Suprapubic skin (tissue), 4 donors: ENCODE results near the gene PCNX1.

Experiments
- EP300 ChIP-seq: sonication (generic); formaldehyde crosslinking; IDR thresholded peaks from one replicate; pipeline ENCODE4 v1.6.1; 2017; ENCODE audit warnings: antibody characterized with exemption
- POLR2A ChIP-seq, 2 donors: fragments of 450-650 bp; IDR thresholded peaks; one replicate each; pipeline ENCODE4 v1.6.1; 2017; ENCODE audit warnings: antibody characterized with exemption in 2 of 2, mild to moderate bottlenecking in 2 of 2, moderate library complexity in 2 of 2
- POLR2AphosphoS5 ChIP-seq, 3 donors: sonication (generic); formaldehyde crosslinking; IDR thresholded peaks; one replicate each; pipeline ENCODE4 v1.6.1; 2017; ENCODE audit warnings: antibody characterized with exemption in 3 of 3
- TF ChIP-seq, protein P1 (sequence below), 2 donors: fragments of 200-600 bp in 1 of 2; fragments of 450-650 bp in 1 of 2; sonication (generic) in 1 of 2; IDR thresholded peaks; one replicate each; pipeline ENCODE4 v1.5.1; 2016 to 2019; ENCODE audit warnings: antibody characterized with exemption in 2 of 2, mild to moderate bottlenecking in 1 of 2, moderate library complexity in 1 of 2

DNA sequence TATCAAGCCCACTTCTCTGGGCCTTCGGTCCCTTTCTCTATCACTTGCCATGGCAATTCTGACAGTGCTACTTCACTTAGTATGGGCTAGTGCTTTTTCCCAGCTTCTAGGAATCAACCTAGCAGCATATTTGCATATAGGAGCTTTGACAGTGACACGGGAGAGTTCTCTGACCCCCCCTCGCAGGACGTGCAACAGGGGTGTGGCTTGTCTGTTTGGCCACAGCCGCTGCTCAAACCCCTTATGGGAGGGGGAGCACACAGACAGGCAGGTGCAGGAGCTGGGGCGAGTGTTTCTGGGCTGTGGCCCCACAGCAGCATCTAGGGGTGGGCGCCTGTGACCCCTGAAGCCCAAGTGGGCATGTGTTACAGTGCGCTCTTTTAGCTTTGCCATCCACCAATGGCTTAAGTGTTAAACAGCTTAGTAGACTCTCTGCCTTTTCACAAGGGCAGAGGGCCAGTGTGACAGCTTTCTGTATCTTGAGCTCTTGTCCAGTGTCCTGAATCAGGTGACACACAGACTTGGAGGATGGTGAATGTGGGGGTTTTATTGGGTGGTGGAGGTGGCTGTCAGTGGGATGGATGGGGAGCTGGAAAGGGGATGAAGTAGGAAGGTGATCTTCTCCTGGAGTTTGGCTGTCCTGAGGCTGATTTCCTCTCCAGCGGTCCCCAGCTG is 229.3 kb downstream of the PCNX1 start:
- no peak for TF ChIP-seq POLR2AphosphoS5 (IDR thresholded peaks at IDR 0.05)
- TF ChIP-seq POLR2A (IDR thresholded peaks at IDR 0.05) = no peak
- TF ChIP-seq, protein P1, sequence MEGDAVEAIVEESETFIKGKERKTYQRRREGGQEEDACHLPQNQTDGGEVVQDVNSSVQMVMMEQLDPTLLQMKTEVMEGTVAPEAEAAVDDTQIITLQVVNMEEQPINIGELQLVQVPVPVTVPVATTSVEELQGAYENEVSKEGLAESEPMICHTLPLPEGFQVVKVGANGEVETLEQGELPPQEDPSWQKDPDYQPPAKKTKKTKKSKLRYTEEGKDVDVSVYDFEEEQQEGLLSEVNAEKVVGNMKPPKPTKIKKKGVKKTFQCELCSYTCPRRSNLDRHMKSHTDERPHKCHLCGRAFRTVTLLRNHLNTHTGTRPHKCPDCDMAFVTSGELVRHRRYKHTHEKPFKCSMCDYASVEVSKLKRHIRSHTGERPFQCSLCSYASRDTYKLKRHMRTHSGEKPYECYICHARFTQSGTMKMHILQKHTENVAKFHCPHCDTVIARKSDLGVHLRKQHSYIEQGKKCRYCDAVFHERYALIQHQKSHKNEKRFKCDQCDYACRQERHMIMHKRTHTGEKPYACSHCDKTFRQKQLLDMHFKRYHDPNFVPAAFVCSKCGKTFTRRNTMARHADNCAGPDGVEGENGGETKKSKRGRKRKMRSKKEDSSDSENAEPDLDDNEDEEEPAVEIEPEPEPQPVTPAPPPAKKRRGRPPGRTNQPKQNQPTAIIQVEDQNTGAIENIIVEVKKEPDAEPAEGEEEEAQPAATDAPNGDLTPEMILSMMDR (IDR thresholded peaks at IDR 0.05) = no peak
- no peak for TF ChIP-seq EP300
